Adrenal gland (tissue), 12 donors: ENCODE results near the gene SYNJ2. TPM values are rescaled to one million over a fixed set of nuclear protein-coding genes. Genes with fewer than 3 reads are reported as not detected.

ENCODE experiments used
- DNase-seq, 7 donors: peaks; one replicate each; pipeline ENCODE4 v3.0.0-alpha.2; 2019 to 2020
- H3K27ac ChIP-seq, 5 donors: fragments of 200-600 bp; sonication (generic) in 4 of 5; 1 replicate in 3 of 5; 2 replicates in 2 of 5; pipeline versions ENCODE4 v1.5.1 to v1.8.0; 2016 to 2020; ENCODE audit warnings: mild to moderate bottlenecking in 1 of 5
- H3K27me3 ChIP-seq: fragments of 200-600 bp; 2 replicates; pipeline ENCODE4 v1.8.0; 2021
- H3K36me3 ChIP-seq, 2 donors: fragments of 200-600 bp; replicated peaks in 1 of 2; 1 replicate in 1 of 2; 2 replicates in 1 of 2; pipeline versions ENCODE4 v1.5.1 to v1.8.0; 2018 to 2022
- H3K4me1 ChIP-seq, 2 donors: fragments of 200-600 bp; replicated peaks in 1 of 2; 1 replicate in 1 of 2; 2 replicates in 1 of 2; pipeline versions ENCODE4 v1.5.1 to v1.8.0; 2018 to 2021
- H3K4me3 ChIP-seq, 4 donors: fragments of 200-600 bp; sonication (generic) in 3 of 4; one replicate each; pipeline ENCODE4 v1.5.1; 2016 to 2018
- H3K9me3 ChIP-seq, 3 donors: fragments of 200-600 bp; sonication (generic) in 1 of 3; replicated peaks in 1 of 3; 1 replicate in 2 of 3; 2 replicates in 1 of 3; pipeline versions ENCODE4 v1.5.1 to v1.8.0; 2016 to 2021
- CTCF ChIP-seq, 6 experiments: fragments of 450-650 bp in 4 of 6; fragments of 200-600 bp in 2 of 6; sonication (generic) in 1 of 6; IDR thresholded peaks; 1 replicate in 5 of 6; 2 replicates in 1 of 6; pipeline versions ENCODE4 v1.5.1 to v1.8.0; 2016 to 2021; ENCODE audit warnings: antibody characterized with exemption in 6 of 6, mild to moderate bottlenecking in 2 of 6, moderate library complexity in 1 of 6
- POLR2A ChIP-seq, 2 donors: fragments of 450-650 bp; IDR thresholded peaks; one replicate each; pipeline ENCODE4 v1.6.1; 2017; ENCODE audit warnings: antibody characterized with exemption in 2 of 2, mild to moderate bottlenecking in 2 of 2, moderate library complexity in 1 of 2
- WGBS, 4 donors: extraction: QIAGEN DNeasy Blood & Tissue Kit in 2 of 4; methylation state at CpG; one replicate each; pipeline versions ENCODE4 v1.1.5 to v1.1.7; 2013 to 2017; 5-methylcytosine and 5-hydroxymethylcytosine counted together
- intact Hi-C, 2 donors: fragments of 100-400 bp; cut with DNase I; formaldehyde crosslinking; loops; one replicate each; pipeline versions ENCODE4 v1.14.1 to v1.15.0; 2022 to 2023
- polyA plus RNA-seq, 3 donors: library from polyadenylated mRNA; stranded (reverse); fragments of 200-250 nt in 2 of 3; fragments of 350-450 nt in 1 of 3; fragmentation: Illumina TruSeq in 1 of 3; extraction: RNeasy Lipid Tissue Mini Kit (QIAGEN cat#74804) in 1 of 3; gene quantifications; one replicate each; pipeline ENCODE4 v1.2.3, GENCODE V29; 2013 to 2014
- total RNA-seq, 9 donors: library from RNA; depleted of rRNA in 4 of 9; stranded (reverse); fragments of >200 nt in 4 of 9; fragments of 120-200 nt in 1 of 9; fragmentation: NEBNext Ultra II Directional in 1 of 9; extraction: Animal tissue kit (Norgen Biotek cat#: 25700) in 1 of 9; gene quantifications; one replicate each; pipeline versions ENCODE4 v1.1.0 to v1.2.4, GENCODE V29; 2013 to 2023
- donor health status: healthy with polysubstance abuse.
- donor health status: Bipolar disorder and iron deficiency.
- donor health status: DM: yes; HTN: yes; CAD: no.
- donor health status: DM: no; HTN: no; CAD: no.
- donor health status: DM: no; HTN: no; CAD: no.
- donor health status: DM: yes; HTN: yes; CAD: no.

SYNJ2 gene
- total and polyA plus RNA-seq, 12 donors: 1.6 to 20.5 (median 12.8) TPM

GRCh38 chr6:158077676-158078075, 96.0 kb downstream of the SYNJ2 start:
- DNase-seq: no peak
- Histone ChIP-seq H3K36me3 (peaks cover 0 to 3% of the 10 kb centered on the region in 2 donors), H3K27ac (no peak overlapping the region), H3K4me3 (no peak overlapping the region), H3K27me3 (no peaks in the 10 kb centered on the region), H3K4me1 (no peaks in the 10 kb centered on the region), H3K9me3 (no peaks in the 10 kb centered on the region)
- intact Hi-C loops: loop anchor here in 1 of 2 donors (10.0 kb wide), 2 partner anchors 53 to 323 kb away; no protein-coding TSS in a partner anchor
- 92 to 96% (median 94%) methylated on average over 10 of the region's 10 CpGs for WGBS, 4 donors
- TF ChIP-seq POLR2A (IDR thresholded peaks at IDR 0.05): no peak
- TF ChIP-seq CTCF (IDR thresholded peaks at IDR 0.05): no peak

- H3K9me3 ChIP-seq: no peaks in the 10 kb centered on the region
- TF ChIP-seq CTCF (IDR thresholded peaks at IDR 0.05): no peak
- no peak for TF ChIP-seq POLR2A (IDR thresholded peaks at IDR 0.05)
- no peak for DNase-seq
- no peaks in the 10 kb centered on the region for H3K4me1 ChIP-seq
- no peak overlapping the region for H3K27ac ChIP-seq
- H3K27me3 ChIP-seq: no peaks in the 10 kb centered on the region
- 88 to 96% (median 88%) methylated on average over 7 of the region's 7 CpGs for WGBS, 4 donors
- intact Hi-C loops: loop anchor here in 1 of 2 donors (10.0 kb wide), 2 partner anchors 54 to 324 kb away; no protein-coding TSS in a partner anchor
- H3K4me3 ChIP-seq: no peak overlapping the region
- peaks cover 0 to 6% of the 10 kb centered on the region in 2 donors for H3K36me3 ChIP-seq
Measured at GRCh38 chr6:158078320-158078719, 96.7 kb downstream of the SYNJ2 start.

- WGBS, 4 donors: 87 to 92% (median 89%) methylated on average over 17 to 18 of the region's 18 CpGs
- intact Hi-C loops: no loop called here
- peak in 2 of 7 donors; percentile 7 to 45 for DNase-seq
Measured at GRCh38 chr6:158080849-158081656, 99.4 kb downstream of the SYNJ2 start.

GRCh38 chr6:158081657-158081935, 99.9 kb downstream of the SYNJ2 start:
- TF ChIP-seq POLR2A (IDR thresholded peaks at IDR 0.05): no peak
- TF ChIP-seq CTCF (IDR thresholded peaks at IDR 0.05): no peak
- 66 to 78% (median 71%) methylated on average over 6 of the region's 6 CpGs for WGBS, 4 donors
- DNase-seq: peak in 6 of 7 donors; percentile 39 to 68 (median 58)
- Histone ChIP-seq H3K27me3 (no peaks in the 10 kb centered on the region), H3K9me3 (no peaks in the 10 kb centered on the region), H3K4me1 (no peaks in the 10 kb centered on the region), H3K36me3 (peaks cover 0 to 20% of the 10 kb centered on the region in 2 donors), H3K27ac (no peak overlapping the region), H3K4me3 (no peak overlapping the region)
- intact Hi-C loops: no loop called here

More at GRCh38 chr6:158080849-158081656, 99.4 kb downstream of the SYNJ2 start:
- Histone ChIP-seq H3K27me3 (no peaks in the 10 kb centered on the region), H3K4me1 (no peaks in the 10 kb centered on the region), H3K36me3 (peaks cover 0 to 20% of the 10 kb centered on the region in 2 donors), H3K9me3 (no peaks in the 10 kb centered on the region), H3K27ac (no peak overlapping the region), H3K4me3 (no peak overlapping the region)
- TF ChIP-seq CTCF (IDR thresholded peaks at IDR 0.05): no peak
- TF ChIP-seq POLR2A (IDR thresholded peaks at IDR 0.05): no peak
